H1 (cell line): Measurements from ENCODE around the gene ANXA9. TPM values are rescaled to one million over a fixed set of nuclear protein-coding genes. Genes with fewer than 3 reads are reported as not detected.

Experiments used
- CTCF ChIA-PET: fragments of 300-600 bp; sonication (Branson Sonifier 250); formaldehyde crosslinking; loops from one replicate; lab custom pipeline; 2021; ENCODE audit not compliant: partially characterized antibody; lab: Charles Lee
- POLR2A ChIA-PET: fragments of 300-600 bp; sonication (Branson Sonifier 250); formaldehyde crosslinking; loops from one replicate; lab custom pipeline; 2021; ENCODE audit warnings: inconsistent platforms; ENCODE audit not compliant: partially characterized antibody; lab: Charles Lee
- DNase-seq, 2 experiments: peaks; one replicate each; pipeline versions ENCODE4 v3.0.0 to v3.0.0-alpha.2; 2010 to 2022; ENCODE audit warnings: low spot score in 2 of 2, low read depth in 1 of 2, mixed read lengths in 1 of 2
- FAIRE-seq: peaks from 2 replicates; lab custom pipeline; 2011; peaks lifted over from hg19 to GRCh38; lab: Jason Lieb, UNC
- H2AFZ ChIP-seq: 2 replicates; pipeline ENCODE4 v1.8.1; 2012; ENCODE audit warnings: low read length, inconsistent platforms
- H2AK5ac ChIP-seq: 2 replicates; pipeline ENCODE4 v1.6.1; 2013; ENCODE audit warnings: low read depth, low read length
- H2BK120ac ChIP-seq: replicated peaks from 2 replicates; pipeline ENCODE3; 2013; ENCODE audit warnings: low read depth, low read length, inconsistent platforms
- H2BK12ac ChIP-seq: 2 replicates; pipeline ENCODE4 v1.6.1; 2013; ENCODE audit warnings: low read depth, low read length
- H2BK15ac ChIP-seq: 2 replicates; pipeline ENCODE4 v1.6.1; 2013; ENCODE audit warnings: low read length
- H2BK20ac ChIP-seq: 2 replicates; pipeline ENCODE4 v1.6.1; 2013; ENCODE audit warnings: low read length
- H2BK5ac ChIP-seq: 2 replicates; pipeline ENCODE4 v1.6.1; 2013; ENCODE audit warnings: low read depth, low read length
- H3K14ac ChIP-seq: 2 replicates; pipeline ENCODE4 v1.6.1; 2013; ENCODE audit warnings: inconsistent platforms; ENCODE audit not compliant: insufficient read length
- H3K18ac ChIP-seq: 2 replicates; pipeline ENCODE4 v1.6.1; 2013; ENCODE audit warnings: low read length; ENCODE audit errors: extremely low read depth
- H3K23ac ChIP-seq: 2 replicates; pipeline ENCODE4 v1.6.1; 2013; ENCODE audit warnings: inconsistent platforms; ENCODE audit not compliant: insufficient read length
- H3K23me2 ChIP-seq: 2 replicates; pipeline ENCODE4 v1.6.1; 2013; ENCODE audit warnings: low read depth, low read length
- H3K27ac ChIP-seq: 2 replicates; pipeline ENCODE4 v1.6.1; 2011; ENCODE audit warnings: low read depth, low read length, inconsistent platforms
- H3K27me3 ChIP-seq, 4 experiments: replicated peaks in 1 of 4; 1 replicate in 1 of 4; 2 replicates in 3 of 4; pipeline versions ENCODE4 v1.6.1 to v1.8.1; 2011 to 2013; ENCODE audit warnings: low read length in 3 of 4, mild to moderate bottlenecking in 3 of 4, inconsistent platforms in 2 of 4, mixed read lengths in 2 of 4, moderate library complexity in 1 of 4; ENCODE audit not compliant: control insufficient read depth in 3 of 4, insufficient read depth in 3 of 4; ENCODE audit errors: extremely low read depth in 1 of 4
- H3K36me3 ChIP-seq, 4 experiments: 2 replicates each; pipeline versions ENCODE4 v1.6.1 to v1.8.1; 2011 to 2013; ENCODE audit warnings: mild to moderate bottlenecking in 4 of 4, low read length in 3 of 4, moderate library complexity in 2 of 4, control low read depth in 1 of 4, inconsistent platforms in 1 of 4; ENCODE audit not compliant: insufficient read depth in 4 of 4, control insufficient read depth in 2 of 4
- H3K4ac ChIP-seq: replicated peaks from 2 replicates; pipeline ENCODE3; 2013; ENCODE audit warnings: low read length, low read depth, mixed read lengths, inconsistent platforms; ENCODE audit not compliant: insufficient read length
- H3K4me1 ChIP-seq, 4 experiments: replicated peaks in 1 of 4; 1 replicate in 1 of 4; 2 replicates in 3 of 4; pipeline versions ENCODE4 v1.6.1 to v1.8.1; 2011 to 2013; ENCODE audit warnings: low read length in 3 of 4, inconsistent platforms in 2 of 4, mixed read lengths in 1 of 4; ENCODE audit not compliant: insufficient read depth in 4 of 4, control insufficient read depth in 3 of 4
- H3K4me2 ChIP-seq, 2 experiments: 2 replicates each; pipeline versions ENCODE4 v1.6.1 to v1.8.1; 2011 to 2013; ENCODE audit warnings: low read depth in 2 of 2, low read length in 2 of 2, control low read depth in 1 of 2, inconsistent platforms in 1 of 2, mild to moderate bottlenecking in 1 of 2; ENCODE audit not compliant: insufficient read depth in 1 of 2
- H3K4me3 ChIP-seq, 4 experiments: fragments of 200-600, 300-600 bp in 1 of 4; sonication (generic), shearing (Covaris generic), sonication (Bioruptor Twin) in 1 of 4; 2 replicates each; pipeline versions ENCODE4 v1.5.1 to v1.8.1; 2011 to 2016; ENCODE audit warnings: low read length in 4 of 4, low read depth in 3 of 4, control low read depth in 2 of 4, inconsistent platforms in 2 of 4, mild to moderate bottlenecking in 2 of 4, mixed read lengths in 1 of 4, moderate library complexity in 1 of 4; ENCODE audit not compliant: insufficient read depth in 2 of 4; ENCODE audit errors: extremely low read depth in 1 of 4
- H3K56ac ChIP-seq: replicated peaks from 2 replicates; pipeline ENCODE3; 2013; ENCODE audit warnings: low read depth, mild to moderate bottlenecking, mixed read lengths, low read length, inconsistent platforms; ENCODE audit not compliant: insufficient read length
- H3K79me1 ChIP-seq: 2 replicates; pipeline ENCODE4 v1.6.1; 2013; ENCODE audit warnings: low read depth, low read length, control low read depth
- H3K79me2 ChIP-seq, 2 experiments: 2 replicates each; pipeline versions ENCODE4 v1.6.1 to v1.8.1; 2012 to 2013; ENCODE audit warnings: low read length in 2 of 2, mild to moderate bottlenecking in 2 of 2, inconsistent platforms in 1 of 2; ENCODE audit not compliant: insufficient read depth in 2 of 2, control insufficient read depth in 1 of 2
- H3K9ac ChIP-seq, 4 experiments: replicated peaks in 1 of 4; 1 replicate in 1 of 4; 2 replicates in 3 of 4; pipeline versions ENCODE4 v1.6.1 to v1.8.1; 2011 to 2013; ENCODE audit warnings: low read depth in 3 of 4, low read length in 3 of 4, control low read depth in 2 of 4, mild to moderate bottlenecking in 2 of 4, moderate library complexity in 2 of 4, inconsistent platforms in 1 of 4; ENCODE audit errors: extremely low read depth in 1 of 4
- H3K9me3 ChIP-seq, 2 experiments: 2 replicates each; pipeline versions ENCODE4 v1.6.1 to v1.8.1; 2012 to 2013; ENCODE audit warnings: mild to moderate bottlenecking in 2 of 2, moderate library complexity in 2 of 2, control low read depth in 1 of 2, inconsistent platforms in 1 of 2, low read depth in 1 of 2, low read length in 1 of 2, mixed read lengths in 1 of 2; ENCODE audit not compliant: insufficient read depth in 2 of 2
- H4K20me1 ChIP-seq, 2 experiments: replicated peaks in 1 of 2; 2 replicates each; pipeline versions ENCODE3 to v1.8.1; 2011 to 2013; ENCODE audit warnings: inconsistent platforms in 2 of 2, low read length in 2 of 2, mild to moderate bottlenecking in 1 of 2; ENCODE audit not compliant: insufficient read depth in 2 of 2, control insufficient read depth in 1 of 2
- H4K5ac ChIP-seq: 2 replicates; pipeline ENCODE4 v1.6.1; 2013; ENCODE audit warnings: low read length, low read depth, mixed read lengths, inconsistent platforms; ENCODE audit not compliant: insufficient read length
- H4K8ac ChIP-seq: 2 replicates; pipeline ENCODE4 v1.8.0; 2013; ENCODE audit warnings: mild to moderate bottlenecking, moderate library complexity, low read length, inconsistent platforms; ENCODE audit not compliant: insufficient read depth; ENCODE audit errors: extremely low read depth
- H4K91ac ChIP-seq: replicated peaks from 2 replicates; pipeline ENCODE3; 2013; ENCODE audit warnings: low read length, mixed read lengths, inconsistent platforms; ENCODE audit not compliant: insufficient read length
- BCL11A ChIP-seq, 2 experiments: IDR thresholded peaks; one replicate each; pipeline ENCODE4 v1.6.1; 2011; ENCODE audit warnings: low read depth in 2 of 2, low read length in 2 of 2, mild to moderate bottlenecking in 2 of 2
- BRCA1 ChIP-seq: IDR thresholded peaks from 2 replicates; pipeline ENCODE4 v1.6.1; 2012; ENCODE audit warnings: low read depth, low read length, improper control_type of control experiment
- CEBPB ChIP-seq: IDR thresholded peaks from 2 replicates; pipeline ENCODE4 v1.6.1; 2012; ENCODE audit warnings: low read depth, low read length
- CHD1 ChIP-seq: IDR thresholded peaks from 2 replicates; pipeline ENCODE4 v1.6.1; 2012; ENCODE audit warnings: low read depth, low read length, improper control_type of control experiment
- GABPA ChIP-seq: IDR thresholded peaks from 2 replicates; pipeline ENCODE4 v1.6.1; 2011; ENCODE audit warnings: mild to moderate bottlenecking, low read length, moderate library complexity, borderline replicate concordance; ENCODE audit not compliant: insufficient read depth
- MAFK ChIP-seq: IDR thresholded peaks from 2 replicates; pipeline ENCODE4 v1.6.1; 2012; ENCODE audit warnings: low read depth, mild to moderate bottlenecking, improper control_type of control experiment, low read length
- NANOG ChIP-seq: IDR thresholded peaks from 2 replicates; pipeline ENCODE4 v1.6.1; 2011; ENCODE audit warnings: low read length, low read depth, mild to moderate bottlenecking, inconsistent platforms; ENCODE audit not compliant: insufficient read depth, poor library complexity, severe bottlenecking
- POLR2AphosphoS5 ChIP-seq: IDR thresholded peaks from 2 replicates; pipeline ENCODE4 v1.6.1; 2011; ENCODE audit warnings: low read depth, low read length
- RAD21 ChIP-seq, 2 experiments: IDR thresholded peaks in 1 of 2; conservative IDR thresholded peaks in 1 of 2; 2 replicates each; pipeline ENCODE4 v1.6.1; 2011; ENCODE audit warnings: low read depth in 2 of 2, low read length in 2 of 2, improper control_type of control experiment in 1 of 2, inconsistent platforms in 1 of 2, mild to moderate bottlenecking in 1 of 2, moderate library complexity in 1 of 2
- TCF12 ChIP-seq: IDR thresholded peaks from 2 replicates; pipeline ENCODE4 v1.6.1; 2011; ENCODE audit warnings: low read depth, mild to moderate bottlenecking, low read length
- TEAD4 ChIP-seq: IDR thresholded peaks from 2 replicates; pipeline ENCODE4 v1.6.1; 2012; ENCODE audit warnings: low read depth, low read length, inconsistent platforms, mixed read lengths
- WGBS, 2 experiments: shearing (Covaris generic) in 1 of 2; methylation state at CpG; one replicate each; pipeline versions ENCODE4 v1.1.6 to v1.1.7; 2013 to 2015; ENCODE audit warnings: low lambda C conversion rate in 2 of 2, mixed read lengths in 2 of 2, inconsistent platforms in 1 of 2, low coverage in 1 of 2, missing lambda C conversion rate in 1 of 2; ENCODE audit not compliant: insufficient replicate concordance in 2 of 2, insufficient coverage in 1 of 2, insufficient read length in 1 of 2; ENCODE audit errors: extremely low coverage in 1 of 2, missing lambda C conversion rate in 1 of 2; 5-methylcytosine and 5-hydroxymethylcytosine counted together
- polyA plus RNA-seq, 7 experiments: library from polyadenylated mRNA; depleted of rRNA in 3 of 7; stranded (reverse) in 5 of 7; unstranded in 2 of 7; fragments of >200 nt in 5 of 7; fragments of 200-250 nt in 2 of 7; gene quantifications; 1 replicate in 5 of 7; 2 replicates in 1 of 7; 4 replicates in 1 of 7; pipeline versions ENCODE4 v1.2.1 to v1.2.3, GENCODE V29; 2011 to 2013; ENCODE audit warnings: missing spikeins in 2 of 7, mixed read lengths in 2 of 7
- total RNA-seq: library from RNA; stranded (reverse); fragmentation: NEBNext Ultra II Directional; extraction: Animal tissue kit (Norgen Biotek cat#: 25700); gene quantifications from 2 replicates; pipeline ENCODE4 v1.2.1, GENCODE V29; 2021

The ANXA9 gene
- total and polyA plus RNA-seq, 2 of the 8 experiments (the other 6 are each of a cell fraction or from before 2014, with no cell fraction given) = 1.8 to 3.5 TPM

DNA sequence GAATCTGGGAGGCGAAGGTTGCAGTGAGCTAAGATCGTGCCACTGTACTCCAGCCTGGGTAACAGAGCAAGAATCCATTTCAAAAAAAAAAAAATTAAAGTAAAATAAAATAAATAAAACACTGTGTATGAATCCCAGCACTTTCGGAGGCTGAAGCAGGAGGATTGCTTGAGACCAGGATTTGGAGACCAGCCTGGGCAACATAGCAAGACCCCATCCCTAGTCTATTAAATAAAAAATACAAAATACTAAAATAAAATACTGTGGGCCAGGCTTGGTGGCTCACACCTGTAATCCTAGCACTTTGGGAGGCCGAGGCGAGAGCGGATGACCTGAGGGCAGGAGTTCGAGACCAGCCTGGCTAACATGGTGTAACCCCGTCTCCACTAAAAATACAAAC is 50.1 kb downstream of the ANXA9 start:
- Histone ChIP-seq H3K4me2 (no peak overlapping the region), H3K56ac (no peak overlapping the region), H4K91ac (no peak overlapping the region), H3K23me2 (no peaks in the 10 kb centered on the region), H3K27me3 (no peaks in the 10 kb centered on the region), H3K4me1 (peaks cover 0 to 3% (median 0%) of the 10 kb centered on the region in 4 experiments; a peak in 3 of 7 replicates), H3K14ac (no peak overlapping the region), H3K79me1 (no peaks in the 10 kb centered on the region), H2BK15ac (no peak overlapping the region), H3K79me2 (no peaks in the 10 kb centered on the region), H2BK20ac (no peak overlapping the region), H4K5ac (no peak overlapping the region), H2AK5ac (no peak overlapping the region), H4K8ac (no peak overlapping the region), H3K4ac (no peak overlapping the region), H3K27ac (no peak overlapping the region), H3K23ac (no peak overlapping the region), H2BK12ac (no peak overlapping the region), H4K20me1 (no peaks in the 10 kb centered on the region), H2AFZ (no peak overlapping the region), H3K9ac (no peak overlapping the region), H3K36me3 (peaks cover 2 to 27% (median 20%) of the 10 kb centered on the region in 4 experiments; a peak in 7 of 8 replicates), H3K9me3 (no peaks in the 10 kb centered on the region), H3K18ac (no peak overlapping the region), H3K4me3 (no peak overlapping the region), H2BK120ac (no peak overlapping the region), H2BK5ac (no peak overlapping the region)
- FAIRE-seq = no peak
- no peak for TF ChIP-seq MAFK
- no peak for TF ChIP-seq BCL11A (IDR thresholded peaks at IDR 0.05; ENCODE audit: low read depth in 2 of 2, low read length in 2 of 2)
- no peak for TF ChIP-seq POLR2AphosphoS5
- no peak for TF ChIP-seq BRCA1
- TF ChIP-seq TEAD4 = no peak
- TF ChIP-seq CEBPB = no peak
- no peak for TF ChIP-seq RAD21 (IDR thresholded peaks at IDR 0.05 in 1 of 2, conservative IDR thresholded peaks at IDR 0.05 in 1 of 2; ENCODE audit: low read depth in 2 of 2, low read length in 2 of 2)
- no peak for TF ChIP-seq GABPA
- TF ChIP-seq NANOG = no peak
- no peak for TF ChIP-seq CHD1
- no peak for TF ChIP-seq TCF12
- no peak for DNase-seq
- WGBS, 2 experiments = 97% methylated on average over 8 of the region's 8 CpGs; no CpG with 5 or more reads in 1 of the 2 experiments
- POLR2A ChIA-PET = interaction anchor here (1.3 to 1.7 kb wide), 4 partner anchors 13 to 20 kb away, joined by 3 to 11 read pairs (median 4); partner anchors contain the start of gene C1orf56
- CTCF ChIA-PET = interaction anchor here (1.0 to 2.0 kb wide), 5 partner anchors 15 to 68 kb away, joined by 3 to 9 read pairs (median 5); partner anchors contain the start of genes C1orf56, CDC42SE1, MINDY1 and MLLT11
